Measurements from ENCODE around the gene SLC22A12.
A peak's percentile ranks its signal among the peaks of the same experiment; 100 is the strongest.

SLC22A12 gene

GRCh38 chr11:64609436-64610047 is 18.5 kb downstream of the SLC22A12 start:
- H4K20me1 ChIP-seq (ENCODE audit: insufficient read depth, low read length, poor library complexity, severe bottlenecking): no peaks in the 10 kb centered on the region
- H3F3A ChIP-seq (ENCODE audit: low read depth): no peaks in the 10 kb centered on the region
- no peaks in the 10 kb centered on the region for H3K9me2 ChIP-seq (replicated peaks; ENCODE audit: low read depth, low read length)
- H2AFZ ChIP-seq (ENCODE audit: low read length): no peak overlapping the region
- peak overlapping the region; percentile 13 for H3K4me2 ChIP-seq (ENCODE audit: low read depth, low read length, poor library complexity, severe bottlenecking)
- H3K9me3 ChIP-seq (ENCODE audit: insufficient read depth, low read depth, low read length): no peaks in the 10 kb centered on the region
- peaks cover 62% of the 10 kb centered on the region for H3K4me1 ChIP-seq (ENCODE audit: insufficient read depth, low read length, poor library complexity, severe bottlenecking)
- H3K4me3 ChIP-seq (ENCODE audit: low read length, poor library complexity, severe bottlenecking): no peak overlapping the region
- H3K27me3 ChIP-seq (ENCODE audit: insufficient read depth, low read length, poor library complexity, severe bottlenecking): no peaks in the 10 kb centered on the region
- H3K9ac ChIP-seq (ENCODE audit: low read depth, low read length, poor library complexity, severe bottlenecking): no peak overlapping the region
- H3K36me3 ChIP-seq (ENCODE audit: insufficient read depth, low read length): peaks cover 8% of the 10 kb centered on the region; the same call in 1 of the 2 replicates
- no peaks in the 10 kb centered on the region for H3K79me2 ChIP-seq (ENCODE audit: insufficient read depth, low read length)
- TF ChIP-seq EZH2phosphoT487 (IDR thresholded peaks at IDR 0.05; ENCODE audit: borderline replicate concordance): no peak
- no peak for TF ChIP-seq CTCF (conservative IDR thresholded peaks at IDR 0.05; ENCODE audit: low read length)

- H3K9ac ChIP-seq (ENCODE audit: low read depth, low read length, poor library complexity, severe bottlenecking): peak overlapping the region; percentile 64
These were observed 19.6 kb downstream of the SLC22A12 start for GRCh38 chr11:64610596-64610995.

GRCh38 chr11:64611176-64611575 is 20.2 kb downstream of the SLC22A12 start:
- Histone ChIP-seq H4K20me1 (ENCODE audit: insufficient read depth, low read length, poor library complexity, severe bottlenecking) (no peaks in the 10 kb centered on the region), H3K4me3 (ENCODE audit: low read length, poor library complexity, severe bottlenecking) (peak overlapping the region; percentile 42), H3K27me3 (ENCODE audit: insufficient read depth, low read length, poor library complexity, severe bottlenecking) (no peaks in the 10 kb centered on the region)

More at GRCh38 chr11:64610596-64610995, 19.6 kb downstream of the SLC22A12 start:
- no peaks in the 10 kb centered on the region for H3K9me3 ChIP-seq (ENCODE audit: insufficient read depth, low read depth, low read length)
- no peaks in the 10 kb centered on the region for H3K9me2 ChIP-seq (replicated peaks; ENCODE audit: low read depth, low read length)
- H3K36me3 ChIP-seq (ENCODE audit: insufficient read depth, low read length): peaks cover 10% of the 10 kb centered on the region; the same call in 1 of the 2 replicates
- H3K79me2 ChIP-seq (ENCODE audit: insufficient read depth, low read length): no peaks in the 10 kb centered on the region
- TF ChIP-seq CTCF (conservative IDR thresholded peaks at IDR 0.05; ENCODE audit: low read length) (no peak), EZH2phosphoT487 (IDR thresholded peaks at IDR 0.05; ENCODE audit: borderline replicate concordance) (no peak)
- no peaks in the 10 kb centered on the region for H4K20me1 ChIP-seq (ENCODE audit: insufficient read depth, low read length, poor library complexity, severe bottlenecking)
- no peak overlapping the region for H2AFZ ChIP-seq (ENCODE audit: low read length)
- H3F3A ChIP-seq (ENCODE audit: low read depth): no peaks in the 10 kb centered on the region
- peak overlapping the region; percentile 62 for H3K4me2 ChIP-seq (ENCODE audit: low read depth, low read length, poor library complexity, severe bottlenecking)
- H3K27me3 ChIP-seq (ENCODE audit: insufficient read depth, low read length, poor library complexity, severe bottlenecking): no peaks in the 10 kb centered on the region
- peaks cover 70% of the 10 kb centered on the region for H3K4me1 ChIP-seq (ENCODE audit: insufficient read depth, low read length, poor library complexity, severe bottlenecking)
- peak overlapping the region; percentile 42 for H3K4me3 ChIP-seq (ENCODE audit: low read length, poor library complexity, severe bottlenecking)

More at GRCh38 chr11:64611176-64611575, 20.2 kb downstream of the SLC22A12 start:
- Histone ChIP-seq H3K9me3 (ENCODE audit: insufficient read depth, low read depth, low read length) (no peaks in the 10 kb centered on the region), H2AFZ (ENCODE audit: low read length) (no peak overlapping the region), H3K4me1 (ENCODE audit: insufficient read depth, low read length, poor library complexity, severe bottlenecking) (peaks cover 70% of the 10 kb centered on the region), H3K36me3 (ENCODE audit: insufficient read depth, low read length) (peaks cover 16% of the 10 kb centered on the region; the same call in 1 of the 2 replicates), H3F3A (ENCODE audit: low read depth) (no peaks in the 10 kb centered on the region), H3K9me2 (replicated peaks; ENCODE audit: low read depth, low read length) (no peaks in the 10 kb centered on the region), H3K9ac (ENCODE audit: low read depth, low read length, poor library complexity, severe bottlenecking) (peak overlapping the region; percentile 64), H3K79me2 (ENCODE audit: insufficient read depth, low read length) (no peaks in the 10 kb centered on the region), H3K4me2 (ENCODE audit: low read depth, low read length, poor library complexity, severe bottlenecking) (peak overlapping the region; percentile 62)
- no peak for TF ChIP-seq EZH2phosphoT487 (IDR thresholded peaks at IDR 0.05; ENCODE audit: borderline replicate concordance)
- no peak for TF ChIP-seq CTCF (conservative IDR thresholded peaks at IDR 0.05; ENCODE audit: low read length)

Measured in Loucy (cell line).